PFSK-1 (cell line): ENCODE measurements around the gene MC1R.

Experiments used
- POLR2AphosphoS5 ChIP-seq: IDR thresholded peaks from 2 replicates; pipeline ENCODE4 v1.6.1; 2012; ENCODE audit warnings: low read depth, mild to moderate bottlenecking, control low read depth, low read length, moderate library complexity
- REST ChIP-seq, 2 experiments: IDR thresholded peaks; 2 replicates each; pipeline versions ENCODE4 v1.6.1 to v1.8.0; 2011 to 2012; ENCODE audit warnings: low read depth in 2 of 2, low read length in 2 of 2, control low read depth in 1 of 2, inconsistent platforms in 1 of 2, mild to moderate bottlenecking in 1 of 2, moderate library complexity in 1 of 2; ENCODE audit not compliant: insufficient read depth in 1 of 2
- SIN3A ChIP-seq: IDR thresholded peaks from 2 replicates; pipeline ENCODE4 v1.6.1; 2012; ENCODE audit warnings: mild to moderate bottlenecking, low read length, moderate library complexity, borderline replicate concordance; ENCODE audit not compliant: insufficient read depth

GRCh38 chr16:89893642-89894548 lies 24.8 kb upstream of the MC1R start:
- TF ChIP-seq SIN3A (no peak), POLR2AphosphoS5 (no peak), REST (IDR thresholded peaks at IDR 0.05; ENCODE audit: insufficient read depth in 1 of 2, low read depth in 2 of 2, low read length in 2 of 2) (no peak)
